Right lobe of liver (tissue), 6 donors: ENCODE data around the gene MCTP1. TPM values are rescaled to one million over a fixed set of nuclear protein-coding genes. Genes with fewer than 3 reads are reported as not detected.
"Not testable (repeated sequence)": the region's sequence is repeated elsewhere in the genome, so short reads cannot be mapped to it uniquely, and the experiment has no call there.

Source experiments
- ATAC-seq, 4 donors: fragments of 200-7000 bp; cut with Tn5 transposase; one replicate each; pipeline ENCODE4 v1.9.1; 2020; ENCODE audit warnings: mild to moderate bottlenecking in 4 of 4, moderate library complexity in 4 of 4
- DNase-seq, 3 donors: peaks; one replicate each; pipeline ENCODE4 v3.0.0-alpha.2; 2020
- H3K27ac ChIP-seq, 3 donors: fragments of 200-600 bp; one replicate each; pipeline ENCODE4 v1.8.0; 2022
- H3K27me3 ChIP-seq, 2 donors: fragments of 200-600 bp; one replicate each; pipeline ENCODE4 v1.8.0; 2022
- H3K36me3 ChIP-seq, 4 donors: fragments of 200-600 bp; sonication (generic) in 1 of 4; one replicate each; pipeline versions ENCODE4 v1.5.1 to v1.8.0; 2017 to 2022; ENCODE audit warnings: control low read depth in 1 of 4
- H3K4me1 ChIP-seq, 4 donors: fragments of 200-600 bp; sonication (generic) in 1 of 4; one replicate each; pipeline versions ENCODE4 v1.5.1 to v1.8.0; 2017 to 2022; ENCODE audit warnings: control low read depth in 1 of 4
- H3K4me3 ChIP-seq, 3 donors: fragments of 200-600 bp; one replicate each; pipeline ENCODE4 v1.8.0; 2022
- H3K9me3 ChIP-seq, 4 donors: fragments of 200-600 bp; sonication (generic) in 1 of 4; one replicate each; pipeline versions ENCODE4 v1.5.1 to v1.8.0; 2017 to 2022; ENCODE audit warnings: control low read depth in 1 of 4
- CTCF ChIP-seq, 4 donors: fragments of 200-600 bp in 3 of 4; fragments of 450-650 bp in 1 of 4; IDR thresholded peaks; one replicate each; pipeline versions ENCODE4 v1.5.1 to v1.8.0; 2016 to 2022; ENCODE audit warnings: antibody characterized with exemption in 4 of 4, mild to moderate bottlenecking in 2 of 4
- POLR2A ChIP-seq: fragments of 450-650 bp; IDR thresholded peaks from one replicate; pipeline ENCODE4 v1.6.1; 2017; ENCODE audit warnings: antibody characterized with exemption, mild to moderate bottlenecking
- WGBS: methylation state at CpG from one replicate; pipeline ENCODE4 v1.1.6; 2018; ENCODE audit warnings: low coverage, low lambda C conversion rate; ENCODE audit not compliant: insufficient coverage; ENCODE audit errors: missing lambda C conversion rate; 5-methylcytosine and 5-hydroxymethylcytosine counted together
- intact Hi-C, 2 donors: fragments of 100-400 bp; cut with DNase I; formaldehyde crosslinking; loops; one replicate each; pipeline versions ENCODE4 v1.11.2 to v1.14.1; 2022
- total RNA-seq, 6 experiments: library from RNA; depleted of rRNA in 2 of 6; stranded (reverse); fragments of >200 nt in 2 of 6; fragmentation: NEBNext Ultra II Directional in 3 of 6; extraction: Animal tissue kit (Norgen Biotek cat#: 25700) in 3 of 6; gene quantifications; one replicate each; pipeline versions ENCODE4 v1.1.0 to v1.2.4, GENCODE V29; 2016 to 2023
- donor health status: DM: no; HTN: yes; CAD: no.
- donor health status: DM: no; HTN: no; CAD: no.
- donor health status: DM: no; HTN: no; CAD: no.
- donor health status: DM: no; HTN: yes; CAD: no.
- donor health status: DM: no; HTN: yes; CAD: no.

The MCTP1 gene
- total RNA-seq, 6 experiments from 2014 or later: 1.2 to 5.9 (median 3.5) TPM

- ATAC-seq (peak; percentile 93 to 99 (median 97)), DNase-seq (peak in 1 of 3 donors; percentile 49)
- Histone ChIP-seq H3K4me3 (no peak overlapping the region), H3K36me3 (no peaks in the 10 kb centered on the region), H3K4me1 (peaks cover 0 to 2% (median 0%) of the 10 kb centered on the region in 4 donors), H3K9me3 (no peaks in the 10 kb centered on the region), H3K27me3 (no peaks in the 10 kb centered on the region), H3K27ac (no peak overlapping the region)
- intact Hi-C loops: no loop called here
- WGBS: 25% methylated on average over 5 of the region's 5 CpGs
- no peak for TF ChIP-seq POLR2A
- TF ChIP-seq CTCF (IDR thresholded peaks at IDR 0.05): peak; percentile 73 to 92 (median 80)
Measured at GRCh38 chr5:94968507-94969095, 316.3 kb downstream of the MCTP1 start.

- ATAC-seq (no peak), DNase-seq (no peak)
- Histone ChIP-seq H3K27me3 (no peaks in the 10 kb centered on the region), H3K27ac (no peak overlapping the region), H3K4me1 (peaks cover 0 to 2% (median 0%) of the 10 kb centered on the region in 4 donors), H3K9me3 (no peaks in the 10 kb centered on the region), H3K36me3 (no peaks in the 10 kb centered on the region), H3K4me3 (no peak overlapping the region)
- TF ChIP-seq POLR2A (no peak), CTCF (IDR thresholded peaks at IDR 0.05) (no peak)
- intact Hi-C loops: no loop called here
- WGBS: 46% methylated on average over 6 of the region's 6 CpGs
Measured at GRCh38 chr5:94967525-94967924, 317.4 kb downstream of the MCTP1 start.

GRCh38 chr5:94959279-94959678, 325.6 kb downstream of the MCTP1 start:
- H3K4me1 ChIP-seq, DNase-seq, H3K27me3 ChIP-seq, H3K9me3 ChIP-seq, H3K36me3 ChIP-seq, H3K4me3 ChIP-seq, H3K27ac ChIP-seq, intact Hi-C loops, ATAC-seq: not testable (repeated sequence)
- 35% methylated on average over 2 of the region's 2 CpGs for WGBS

GRCh38 chr5:94945656-94946055, 339.2 kb downstream of the MCTP1 start:
- intact Hi-C loops: no loop called here
- DNase-seq (peak in 2 of 3 donors; percentile 30 to 48), ATAC-seq (peak in 3 of 4 donors; percentile 33 to 54 (median 45))
- Histone ChIP-seq H3K4me3 (no peak overlapping the region), H3K27me3 (no peaks in the 10 kb centered on the region), H3K27ac (no peak overlapping the region), H3K36me3 (no peaks in the 10 kb centered on the region), H3K4me1 (no peaks in the 10 kb centered on the region), H3K9me3 (no peaks in the 10 kb centered on the region)
- WGBS: 44% methylated on average over 1 of the region's 2 CpGs
- no peak for TF ChIP-seq CTCF (IDR thresholded peaks at IDR 0.05)

GRCh38 chr5:94944160-94944559, 340.7 kb downstream of the MCTP1 start:
- Histone ChIP-seq H3K27me3 (no peaks in the 10 kb centered on the region), H3K4me3 (no peak overlapping the region), H3K4me1 (no peaks in the 10 kb centered on the region), H3K9me3 (no peaks in the 10 kb centered on the region), H3K27ac (no peak overlapping the region), H3K36me3 (no peaks in the 10 kb centered on the region)
- no peak for DNase-seq
- no peak for ATAC-seq
- no peak for TF ChIP-seq POLR2A
- TF ChIP-seq CTCF (IDR thresholded peaks at IDR 0.05): no peak
- intact Hi-C loops: no loop called here
